COLO829 (cell line): ENCODE measurements around the gene KIF13A.
A peak's percentile ranks its signal among the peaks of the same experiment; 100 is the strongest.
"Not testable (repeated sequence)": the region's sequence is repeated elsewhere in the genome, so short reads cannot be mapped to it uniquely, and the experiment has no call there.

Source experiments
- DNase-seq: peaks from one replicate; pipeline ENCODE4 v3.0.0; 2012; ENCODE audit warnings: low spot score

The KIF13A gene

GRCh38 chr6:17870300-17871188, 116.9 kb downstream of the KIF13A start:
- no peak for DNase-seq

GRCh38 chr6:17869753-17870050, 117.7 kb downstream of the KIF13A start:
- DNase-seq: no peak

GRCh38 chr6:17869010-17869752, 118.3 kb downstream of the KIF13A start:
- DNase-seq: peak; percentile 86

- no peak for DNase-seq
Measured at GRCh38 chr6:17867880-17868279, 119.6 kb downstream of the KIF13A start.

- DNase-seq: no peak
Measured at GRCh38 chr6:17866876-17867444, 120.5 kb downstream of the KIF13A start.

- DNase-seq: peak; percentile 85
Measured at GRCh38 chr6:17865798-17866725, 121.4 kb downstream of the KIF13A start.

- no peak for DNase-seq
Measured at GRCh38 chr6:17865243-17865642, 122.2 kb downstream of the KIF13A start.

- no peak for DNase-seq
Measured at GRCh38 chr6:17863901-17864754, 123.3 kb downstream of the KIF13A start.

- no peak for DNase-seq
Measured at GRCh38 chr6:17861361-17861760, 126.1 kb downstream of the KIF13A start.

- no peak for DNase-seq
Measured at GRCh38 chr6:17859846-17860245, 127.6 kb downstream of the KIF13A start.

GRCh38 chr6:17858584-17858983, 128.9 kb downstream of the KIF13A start:
- DNase-seq: no peak

- DNase-seq: not testable (repeated sequence)
Measured at GRCh38 chr6:17857188-17857587, 130.2 kb downstream of the KIF13A start.

GRCh38 chr6:17856306-17856705, 131.1 kb downstream of the KIF13A start:
- DNase-seq: no peak

GRCh38 chr6:17855381-17855780, 132.1 kb downstream of the KIF13A start:
- no peak for DNase-seq

- no peak for DNase-seq
Measured at GRCh38 chr6:17853533-17853932, 133.9 kb downstream of the KIF13A start.

- DNase-seq: no peak
Measured at GRCh38 chr6:17851720-17852161, 135.7 kb downstream of the KIF13A start.

GRCh38 chr6:17851001-17851719, 136.3 kb downstream of the KIF13A start:
- no peak for DNase-seq

- no peak for DNase-seq
Measured at GRCh38 chr6:17850281-17850680, 137.2 kb downstream of the KIF13A start.

- DNase-seq: no peak
Measured at GRCh38 chr6:17847203-17847760, 140.2 kb downstream of the KIF13A start.

GRCh38 chr6:17846762-17847161, 140.7 kb downstream of the KIF13A start:
- no peak for DNase-seq
